ENCODE measurements around the gene SETBP1.

The SETBP1 gene

DNA sequence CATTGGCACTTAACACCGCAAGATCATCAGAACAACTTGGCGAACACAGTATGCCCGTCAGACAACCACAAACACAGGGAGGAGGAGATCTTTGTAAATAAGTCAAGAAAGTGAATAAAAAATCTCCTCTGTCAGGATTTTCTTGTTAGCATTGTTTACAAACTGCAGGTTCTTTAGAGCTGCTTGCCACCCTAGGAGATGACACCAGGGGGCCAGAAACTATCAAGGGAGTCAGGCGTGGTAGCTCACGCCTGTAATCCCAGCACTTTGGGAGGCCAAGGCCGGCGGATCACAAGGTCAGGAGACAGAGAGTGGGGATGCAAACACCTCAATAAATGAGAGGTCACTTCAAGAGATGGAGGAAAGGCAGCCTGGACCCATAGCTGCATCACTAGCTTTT lies 428.1 kb downstream of the SETBP1 start:
- TF ChIP-seq, protein P1, sequence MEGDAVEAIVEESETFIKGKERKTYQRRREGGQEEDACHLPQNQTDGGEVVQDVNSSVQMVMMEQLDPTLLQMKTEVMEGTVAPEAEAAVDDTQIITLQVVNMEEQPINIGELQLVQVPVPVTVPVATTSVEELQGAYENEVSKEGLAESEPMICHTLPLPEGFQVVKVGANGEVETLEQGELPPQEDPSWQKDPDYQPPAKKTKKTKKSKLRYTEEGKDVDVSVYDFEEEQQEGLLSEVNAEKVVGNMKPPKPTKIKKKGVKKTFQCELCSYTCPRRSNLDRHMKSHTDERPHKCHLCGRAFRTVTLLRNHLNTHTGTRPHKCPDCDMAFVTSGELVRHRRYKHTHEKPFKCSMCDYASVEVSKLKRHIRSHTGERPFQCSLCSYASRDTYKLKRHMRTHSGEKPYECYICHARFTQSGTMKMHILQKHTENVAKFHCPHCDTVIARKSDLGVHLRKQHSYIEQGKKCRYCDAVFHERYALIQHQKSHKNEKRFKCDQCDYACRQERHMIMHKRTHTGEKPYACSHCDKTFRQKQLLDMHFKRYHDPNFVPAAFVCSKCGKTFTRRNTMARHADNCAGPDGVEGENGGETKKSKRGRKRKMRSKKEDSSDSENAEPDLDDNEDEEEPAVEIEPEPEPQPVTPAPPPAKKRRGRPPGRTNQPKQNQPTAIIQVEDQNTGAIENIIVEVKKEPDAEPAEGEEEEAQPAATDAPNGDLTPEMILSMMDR (IDR thresholded peaks at IDR 0.05; ENCODE audit: low read depth, low read length) = no peak
- Histone ChIP-seq H3K4me3 (ENCODE audit: low read depth, low read length) (no peak overlapping the region), H3K36me3 (no peaks in the 10 kb centered on the region), H3K9me3 (no peaks in the 10 kb centered on the region), H3K4me1 (no peaks in the 10 kb centered on the region), H3K27me3 (no peaks in the 10 kb centered on the region)
- no peak for DNase-seq

DNA sequence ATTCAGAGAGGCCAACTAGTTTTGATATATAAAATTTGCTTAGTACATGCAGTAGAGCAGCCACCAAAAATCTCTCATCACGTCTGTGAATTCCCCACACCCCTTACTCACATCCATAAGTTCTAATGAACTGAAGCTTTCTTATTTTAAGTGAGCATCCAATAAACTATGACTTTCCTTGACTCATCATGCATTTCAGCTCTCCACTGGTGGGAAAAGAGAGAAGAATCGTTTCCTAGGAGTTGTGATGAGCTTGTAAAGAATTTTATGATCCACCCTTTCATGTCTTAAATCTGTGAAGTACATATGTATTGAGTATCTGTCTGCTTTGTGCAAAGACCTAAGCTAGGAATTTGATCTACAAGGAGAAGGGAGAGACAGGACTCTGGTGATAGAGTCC lies 428.6 kb downstream of the SETBP1 start:
- Histone ChIP-seq H3K9me3 (no peaks in the 10 kb centered on the region), H3K27me3 (no peaks in the 10 kb centered on the region), H3K4me3 (ENCODE audit: low read depth, low read length) (no peak overlapping the region), H3K36me3 (no peaks in the 10 kb centered on the region), H3K4me1 (no peaks in the 10 kb centered on the region)
- TF ChIP-seq, protein P1 (IDR thresholded peaks at IDR 0.05; ENCODE audit: low read depth, low read length) = no peak
- no peak for DNase-seq

DNA sequence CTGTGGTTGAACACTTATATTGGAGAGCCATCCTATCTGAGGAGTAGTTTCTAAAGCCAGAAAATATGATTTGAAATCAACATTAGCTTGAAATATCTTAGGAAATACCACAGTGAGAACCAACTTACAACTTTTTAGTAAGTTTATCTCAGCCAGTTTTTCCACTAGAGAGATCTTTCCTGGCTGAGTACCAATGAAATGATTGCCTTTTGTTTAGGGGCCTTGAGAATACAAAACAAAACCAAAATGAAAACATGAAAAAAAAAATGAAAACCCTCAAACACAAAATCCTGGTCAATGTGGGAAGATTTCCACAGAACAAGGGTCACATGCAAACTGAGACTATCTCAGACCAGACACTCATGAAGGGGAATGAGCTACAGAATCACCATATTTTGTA lies 429.0 kb downstream of the SETBP1 start:
- no peaks in the 10 kb centered on the region for H3K36me3 ChIP-seq
- no peaks in the 10 kb centered on the region for H3K9me3 ChIP-seq
- no peak for DNase-seq
- H3K4me3 ChIP-seq (ENCODE audit: low read depth, low read length) = no peak overlapping the region
- H3K4me1 ChIP-seq = no peaks in the 10 kb centered on the region
- TF ChIP-seq, protein P1 (IDR thresholded peaks at IDR 0.05; ENCODE audit: low read depth, low read length) = no peak
- H3K27me3 ChIP-seq = no peaks in the 10 kb centered on the region

DNA sequence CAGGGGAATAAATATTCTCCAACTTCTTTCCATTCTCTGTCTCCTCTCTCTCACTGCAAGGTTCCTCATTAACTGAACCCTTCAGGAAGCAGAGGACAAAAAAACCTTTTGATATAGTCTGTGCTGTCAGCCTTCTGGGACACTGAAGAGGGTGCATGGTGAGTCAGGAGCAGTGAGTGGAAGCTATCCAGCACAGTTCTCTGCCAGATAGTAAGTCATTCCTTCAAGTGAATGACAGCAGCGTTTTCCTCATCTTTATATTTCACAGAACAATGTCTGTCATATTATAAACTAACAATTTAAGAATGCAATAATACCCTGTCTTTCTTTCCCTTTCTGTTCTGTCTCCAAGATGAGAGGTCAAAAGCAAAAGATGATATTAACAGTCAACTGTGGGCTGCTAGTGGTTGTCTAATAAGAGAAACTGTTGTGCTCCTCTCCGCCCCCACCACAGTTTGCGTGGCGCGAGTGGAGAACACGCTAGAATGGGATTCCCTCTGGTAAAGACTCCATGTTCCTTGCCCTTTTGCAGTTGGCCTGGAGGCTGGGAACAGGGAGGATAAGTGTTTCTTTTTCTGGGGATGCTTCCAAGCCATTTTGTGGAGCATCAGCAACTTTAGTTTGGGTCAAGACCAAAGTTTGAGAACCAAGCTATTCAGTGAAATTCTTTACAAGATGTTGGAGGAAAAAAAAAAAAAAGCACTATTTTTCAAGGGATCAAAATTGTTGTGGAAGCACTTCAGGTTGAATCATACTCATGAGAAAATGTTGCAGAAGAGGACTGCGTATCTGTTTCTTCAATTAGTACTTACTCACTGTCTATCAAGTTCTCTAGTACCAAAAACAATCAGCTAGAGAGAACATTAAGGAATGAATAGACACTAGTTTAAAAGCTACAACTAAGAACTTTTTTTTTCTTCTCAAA lies 430.2 kb downstream of the SETBP1 start:
- Histone ChIP-seq H3K36me3 (no peaks in the 10 kb centered on the region), H3K4me3 (ENCODE audit: low read depth, low read length) (no peak overlapping the region), H3K4me1 (no peaks in the 10 kb centered on the region), H3K27me3 (no peaks in the 10 kb centered on the region), H3K9me3 (no peaks in the 10 kb centered on the region)
- TF ChIP-seq, protein P1 (IDR thresholded peaks at IDR 0.05; ENCODE audit: low read depth, low read length) = no peak
- no peak for DNase-seq

DNA sequence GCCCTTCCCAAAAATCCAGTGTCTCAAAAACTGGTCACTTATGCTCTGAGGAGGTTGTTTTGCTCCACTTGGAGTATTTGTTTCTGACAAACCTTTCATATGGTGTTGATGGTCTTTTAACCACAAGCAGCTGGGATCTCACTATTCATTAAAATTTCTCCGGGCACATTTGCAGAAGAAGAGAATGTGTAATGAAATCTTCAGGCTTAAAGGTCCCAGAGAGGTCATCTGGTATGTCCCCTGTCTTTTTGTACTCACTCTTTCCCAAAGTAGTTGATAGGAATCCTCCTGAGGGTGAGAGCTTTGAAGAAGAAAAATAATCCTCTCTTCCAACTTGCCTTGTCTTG lies 430.8 kb downstream of the SETBP1 start:
- TF ChIP-seq, protein P1 (IDR thresholded peaks at IDR 0.05; ENCODE audit: low read depth, low read length) = no peak
- H3K4me1 ChIP-seq = no peaks in the 10 kb centered on the region
- H3K27me3 ChIP-seq = no peaks in the 10 kb centered on the region
- no peak for DNase-seq
- no peaks in the 10 kb centered on the region for H3K36me3 ChIP-seq
- no peak overlapping the region for H3K4me3 ChIP-seq (ENCODE audit: low read depth, low read length)
- no peaks in the 10 kb centered on the region for H3K9me3 ChIP-seq

DNA sequence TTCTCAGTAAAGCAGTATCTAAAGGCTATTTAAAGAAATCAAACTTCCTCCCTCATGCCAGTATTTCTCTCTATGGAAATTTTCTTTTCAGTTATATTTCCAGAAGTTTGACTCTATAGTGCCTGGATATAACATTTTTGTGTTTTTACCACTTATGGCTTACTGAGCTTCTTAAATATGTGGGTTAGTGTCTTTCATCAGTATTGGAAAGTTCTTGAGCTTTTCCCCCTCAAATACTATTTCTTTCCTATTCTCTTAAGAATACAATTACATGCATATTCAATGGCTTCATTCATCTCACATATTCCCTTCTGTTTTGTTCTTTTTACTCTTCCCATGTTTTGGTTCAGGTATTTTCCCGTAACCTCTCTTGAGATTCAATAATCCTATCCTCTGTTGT lies 432.0 kb downstream of the SETBP1 start:
- no peak for DNase-seq
- H3K36me3 ChIP-seq = no peaks in the 10 kb centered on the region
- H3K9me3 ChIP-seq = no peaks in the 10 kb centered on the region
- no peaks in the 10 kb centered on the region for H3K27me3 ChIP-seq
- no peaks in the 10 kb centered on the region for H3K4me1 ChIP-seq
- TF ChIP-seq, protein P1 (IDR thresholded peaks at IDR 0.05; ENCODE audit: low read depth, low read length) = no peak
- no peak overlapping the region for H3K4me3 ChIP-seq (ENCODE audit: low read depth, low read length)
